ENCODE measurements around the gene C1QTNF3.

DNA sequence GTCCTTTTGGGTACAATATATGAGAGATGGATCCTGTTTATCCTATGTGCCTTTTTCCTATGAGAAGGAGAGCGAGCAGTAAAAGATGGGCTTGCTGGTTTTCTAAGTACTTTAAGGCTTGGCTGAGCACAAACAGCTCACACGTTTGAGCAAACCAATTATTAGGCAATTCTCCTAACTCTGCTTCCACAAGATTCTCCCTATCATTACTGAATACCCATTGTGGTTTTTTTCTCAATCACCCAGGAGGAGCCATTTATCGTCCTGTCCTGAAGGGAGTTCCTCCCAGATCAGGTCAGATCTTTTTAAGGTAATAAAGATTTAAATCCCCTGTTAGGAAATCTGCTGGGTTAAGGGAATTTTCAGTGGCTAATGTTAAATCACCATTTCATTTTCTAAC is 19.4 kb upstream of the C1QTNF3 start:
- TF ChIP-seq, protein P1, sequence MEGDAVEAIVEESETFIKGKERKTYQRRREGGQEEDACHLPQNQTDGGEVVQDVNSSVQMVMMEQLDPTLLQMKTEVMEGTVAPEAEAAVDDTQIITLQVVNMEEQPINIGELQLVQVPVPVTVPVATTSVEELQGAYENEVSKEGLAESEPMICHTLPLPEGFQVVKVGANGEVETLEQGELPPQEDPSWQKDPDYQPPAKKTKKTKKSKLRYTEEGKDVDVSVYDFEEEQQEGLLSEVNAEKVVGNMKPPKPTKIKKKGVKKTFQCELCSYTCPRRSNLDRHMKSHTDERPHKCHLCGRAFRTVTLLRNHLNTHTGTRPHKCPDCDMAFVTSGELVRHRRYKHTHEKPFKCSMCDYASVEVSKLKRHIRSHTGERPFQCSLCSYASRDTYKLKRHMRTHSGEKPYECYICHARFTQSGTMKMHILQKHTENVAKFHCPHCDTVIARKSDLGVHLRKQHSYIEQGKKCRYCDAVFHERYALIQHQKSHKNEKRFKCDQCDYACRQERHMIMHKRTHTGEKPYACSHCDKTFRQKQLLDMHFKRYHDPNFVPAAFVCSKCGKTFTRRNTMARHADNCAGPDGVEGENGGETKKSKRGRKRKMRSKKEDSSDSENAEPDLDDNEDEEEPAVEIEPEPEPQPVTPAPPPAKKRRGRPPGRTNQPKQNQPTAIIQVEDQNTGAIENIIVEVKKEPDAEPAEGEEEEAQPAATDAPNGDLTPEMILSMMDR (conservative IDR thresholded peaks at IDR 0.05; ENCODE audit: low read length): no peak
- no peak for TF ChIP-seq EZH2phosphoT487 (IDR thresholded peaks at IDR 0.05; ENCODE audit: borderline replicate concordance, low read depth, low read length)

Data from OCI-LY7 (cell line).